Astrocyte (in vitro differentiated cells and primary cell): Measurements from ENCODE around the gene ACSM6.

ENCODE experiments used
- EZH2 ChIP-seq: IDR thresholded peaks from 2 replicates; pipeline ENCODE4 v1.6.1; 2012; ENCODE audit warnings: mild to moderate bottlenecking, low read length, inconsistent platforms; ENCODE audit not compliant: insufficient read depth
- TF ChIP-seq, protein P1 (sequence below): IDR thresholded peaks from 2 replicates; pipeline ENCODE4 v1.5.1; 2011; ENCODE audit warnings: low read depth, mild to moderate bottlenecking, inconsistent platforms, low read length, moderate library complexity; ENCODE audit not compliant: insufficient read depth

DNA sequence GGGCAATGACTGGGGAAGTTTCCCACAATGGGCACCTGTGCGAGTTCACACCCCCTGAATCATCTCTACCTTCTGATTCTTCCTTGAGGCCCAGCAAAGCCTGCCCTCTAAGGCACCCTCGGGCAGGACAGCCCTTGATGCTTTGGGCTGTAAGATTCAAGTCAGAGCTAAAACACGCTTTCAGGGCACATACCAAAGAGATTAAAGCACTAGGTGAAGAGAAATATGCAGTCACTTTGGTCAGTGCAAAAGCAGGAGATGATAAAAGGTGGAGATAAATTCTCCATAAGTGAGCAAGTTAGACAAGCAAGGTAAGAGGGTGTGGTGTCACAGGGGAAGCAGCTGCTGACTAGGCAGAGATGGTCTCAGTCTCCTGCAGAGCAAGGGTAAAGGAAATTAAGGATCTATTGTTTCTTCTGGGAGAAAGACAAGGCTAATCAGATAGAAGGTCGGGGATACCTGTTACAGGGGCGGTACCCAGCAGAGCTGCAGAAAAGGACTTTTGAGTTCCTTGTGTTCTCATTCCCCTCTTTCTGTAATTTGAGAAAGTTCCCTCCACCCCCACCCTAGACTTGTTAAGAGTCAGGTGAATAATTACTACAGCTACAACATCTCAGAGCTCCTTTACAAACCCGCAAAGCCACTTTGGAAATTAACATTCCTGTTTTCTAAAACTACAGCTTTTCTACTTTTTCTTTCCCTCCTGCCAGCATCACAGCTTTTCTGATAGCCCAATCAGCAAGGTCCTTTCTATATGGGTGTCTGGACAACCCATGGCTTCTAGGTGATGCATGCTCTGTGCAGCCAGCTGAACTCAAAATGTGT is 70.4 kb downstream of the ACSM6 start:
- TF ChIP-seq, protein P1, sequence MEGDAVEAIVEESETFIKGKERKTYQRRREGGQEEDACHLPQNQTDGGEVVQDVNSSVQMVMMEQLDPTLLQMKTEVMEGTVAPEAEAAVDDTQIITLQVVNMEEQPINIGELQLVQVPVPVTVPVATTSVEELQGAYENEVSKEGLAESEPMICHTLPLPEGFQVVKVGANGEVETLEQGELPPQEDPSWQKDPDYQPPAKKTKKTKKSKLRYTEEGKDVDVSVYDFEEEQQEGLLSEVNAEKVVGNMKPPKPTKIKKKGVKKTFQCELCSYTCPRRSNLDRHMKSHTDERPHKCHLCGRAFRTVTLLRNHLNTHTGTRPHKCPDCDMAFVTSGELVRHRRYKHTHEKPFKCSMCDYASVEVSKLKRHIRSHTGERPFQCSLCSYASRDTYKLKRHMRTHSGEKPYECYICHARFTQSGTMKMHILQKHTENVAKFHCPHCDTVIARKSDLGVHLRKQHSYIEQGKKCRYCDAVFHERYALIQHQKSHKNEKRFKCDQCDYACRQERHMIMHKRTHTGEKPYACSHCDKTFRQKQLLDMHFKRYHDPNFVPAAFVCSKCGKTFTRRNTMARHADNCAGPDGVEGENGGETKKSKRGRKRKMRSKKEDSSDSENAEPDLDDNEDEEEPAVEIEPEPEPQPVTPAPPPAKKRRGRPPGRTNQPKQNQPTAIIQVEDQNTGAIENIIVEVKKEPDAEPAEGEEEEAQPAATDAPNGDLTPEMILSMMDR: no peak
- TF ChIP-seq EZH2: no peak
